SW480 (cell line): ENCODE data around the gene SIGLEC9.
A peak's percentile ranks its signal among the peaks of the same experiment; 100 is the strongest.

Experiments used
- DNase-seq: peaks from one replicate; pipeline ENCODE4 v3.0.0-alpha.2; 2016; ENCODE audit warnings: low spot score

SIGLEC9 gene

DNA sequence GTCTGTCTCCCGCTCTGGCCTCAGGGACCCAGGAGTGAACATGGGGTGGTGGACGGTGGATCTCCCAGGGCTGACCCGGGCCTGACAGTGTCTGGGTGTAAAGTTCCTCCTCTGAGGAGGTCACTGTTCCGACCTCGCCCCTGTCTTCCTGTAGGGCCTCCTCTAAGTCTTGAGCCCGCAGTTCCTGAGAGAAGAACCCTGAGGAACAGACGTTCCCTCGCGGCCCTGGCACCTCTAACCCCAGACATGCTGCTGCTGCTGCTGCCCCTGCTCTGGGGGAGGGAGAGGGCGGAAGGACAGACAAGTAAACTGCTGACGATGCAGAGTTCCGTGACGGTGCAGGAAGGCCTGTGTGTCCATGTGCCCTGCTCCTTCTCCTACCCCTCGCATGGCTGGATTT lies at the start of gene SIGLEC9:
Gene SIGLEC9 (plus strand): TSS at position 178 of the 400 bp plus-strand sequence. CDS start 69 bp downstream, at position 247.
- DNase-seq = no peak

DNA sequence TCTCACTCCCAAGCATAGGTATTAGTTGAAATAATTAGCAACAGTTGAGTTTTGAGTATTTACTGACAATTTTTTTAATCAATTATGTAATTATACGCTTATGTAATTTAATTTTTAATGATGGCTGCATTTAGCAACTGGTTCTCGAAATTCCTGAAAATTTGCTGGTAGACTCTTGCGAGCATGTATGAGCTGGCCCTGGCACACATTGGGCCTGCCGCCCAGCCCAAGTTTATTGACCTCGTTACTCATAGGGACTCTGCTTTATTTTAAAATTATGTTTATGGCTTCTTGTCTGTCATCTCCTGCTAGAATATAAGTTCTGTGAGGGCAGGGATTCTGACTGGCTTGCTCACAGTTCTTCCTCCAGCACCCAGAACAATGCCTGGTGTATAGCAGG lies 48.7 kb upstream of the SIGLEC9 start:
- no peak for DNase-seq

DNA sequence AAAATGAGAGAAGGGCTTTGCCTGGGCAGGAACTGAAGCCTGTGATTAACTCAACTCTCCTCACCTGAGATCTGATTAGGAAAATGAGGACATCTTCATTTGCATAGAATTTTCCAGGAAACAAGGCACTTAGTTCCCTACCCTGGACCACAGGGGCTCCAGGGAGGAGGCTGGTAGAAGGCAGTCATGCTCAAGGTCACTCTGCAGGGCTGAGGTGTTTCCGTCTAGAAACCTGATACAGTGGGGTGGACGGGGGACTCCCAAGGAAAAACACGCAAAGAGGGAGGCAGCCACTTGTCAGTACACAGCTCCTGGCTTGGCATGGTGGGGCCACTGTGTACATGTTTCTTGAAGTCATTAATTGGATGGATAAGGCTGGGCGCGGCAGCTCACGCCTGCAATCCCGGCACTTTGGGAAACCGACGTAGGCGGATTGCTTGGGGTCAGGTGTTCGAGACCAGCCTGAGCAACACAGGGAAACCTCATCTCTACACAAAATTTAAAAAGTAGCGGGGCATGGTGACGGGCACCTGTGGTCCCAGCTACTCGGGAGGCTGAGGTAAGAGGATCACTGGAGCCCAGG lies 48.0 kb upstream of the SIGLEC9 start:
- no peak for DNase-seq

DNA sequence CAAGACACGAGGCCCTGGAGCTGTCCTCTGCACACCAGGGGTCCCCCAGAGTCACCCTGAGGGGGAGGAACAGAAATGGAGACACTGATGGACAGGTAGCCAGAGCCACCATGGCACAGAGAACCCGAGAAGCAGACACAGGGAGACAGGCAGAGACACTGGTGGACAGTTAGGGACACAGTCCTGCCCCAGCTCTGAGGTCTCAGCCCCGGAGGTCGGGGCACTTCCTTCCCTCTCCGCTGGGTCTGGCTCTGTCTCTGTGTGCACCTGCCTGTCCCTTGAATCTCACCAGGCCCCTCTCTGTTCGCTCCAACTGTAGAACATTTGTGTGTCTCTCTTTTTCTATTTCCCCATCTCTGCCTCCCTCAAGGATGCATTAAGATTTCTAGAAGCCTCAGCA lies 46.6 kb upstream of the SIGLEC9 start:
- DNase-seq = no peak

DNA sequence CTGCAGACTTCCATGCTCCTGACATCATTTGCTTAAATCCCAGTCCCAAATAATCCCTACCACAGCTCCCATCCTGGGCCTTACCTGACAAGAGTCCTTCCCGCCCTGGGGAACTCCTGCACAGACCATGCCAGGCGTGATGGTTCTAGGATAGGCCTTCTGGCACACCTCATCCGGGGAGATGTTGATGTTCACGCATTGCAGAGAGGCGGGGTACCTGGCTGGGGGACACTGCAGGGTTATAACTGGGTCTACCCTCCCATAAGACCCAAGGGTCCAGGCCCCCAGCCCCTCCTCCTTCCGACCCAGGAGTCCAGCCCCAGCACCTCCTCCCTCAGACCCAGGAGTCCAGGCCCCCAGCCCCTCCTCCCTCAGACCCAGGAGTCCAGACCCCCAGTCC lies 46.0 kb upstream of the SIGLEC9 start:
- no peak for DNase-seq

DNA sequence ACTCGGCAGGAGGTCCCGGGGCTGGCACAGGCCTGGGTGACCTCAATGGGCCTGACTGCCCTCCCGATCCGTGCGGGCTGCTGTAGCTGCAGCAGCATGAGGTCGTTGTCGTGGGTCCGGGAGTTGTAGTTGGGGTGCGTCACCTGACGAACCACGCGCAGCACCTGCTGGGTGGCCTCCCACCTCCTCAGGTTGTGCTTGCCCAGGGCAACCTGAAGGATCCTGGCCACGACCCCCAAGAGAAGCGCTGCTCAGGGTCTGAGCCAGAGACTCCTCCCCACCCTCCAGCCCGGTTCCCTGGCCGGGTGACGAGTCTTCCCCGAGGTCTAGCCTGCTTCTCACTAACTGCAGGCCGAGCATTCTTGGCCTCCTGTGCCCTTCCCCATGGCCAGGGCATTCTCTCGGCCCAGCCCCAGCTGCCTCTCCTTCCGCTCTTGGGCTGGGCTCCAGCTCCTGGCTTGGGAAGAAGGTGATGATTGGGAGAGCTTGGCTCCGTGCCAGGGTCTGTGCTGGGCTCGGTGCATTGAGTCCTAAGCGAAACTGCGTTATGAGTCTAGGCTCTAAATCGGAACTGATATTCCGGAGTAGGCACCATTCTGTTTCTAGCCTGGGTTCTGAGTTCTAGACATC lies 45.1 kb upstream of the SIGLEC9 start:
- no peak for DNase-seq

DNA sequence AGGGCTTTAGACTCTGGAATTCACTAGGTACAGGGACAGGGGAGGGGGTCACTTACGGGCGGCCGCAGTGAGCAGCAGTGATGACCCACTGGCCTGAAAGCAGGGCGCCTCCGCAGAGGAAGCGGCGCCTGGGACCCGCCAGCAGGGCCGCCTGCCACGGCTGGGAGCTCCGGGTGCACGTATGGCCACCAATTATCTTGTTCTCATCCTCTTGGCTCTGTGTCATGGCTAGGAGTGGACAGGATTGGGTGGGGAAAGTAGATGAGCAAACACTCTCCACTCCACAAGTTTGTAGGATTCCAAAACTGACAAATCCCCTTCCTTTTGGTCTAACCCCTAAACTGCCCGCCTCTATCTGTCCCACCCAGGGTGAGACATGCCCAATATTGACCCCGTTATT lies 43.2 kb upstream of the SIGLEC9 start:
- no peak for DNase-seq

DNA sequence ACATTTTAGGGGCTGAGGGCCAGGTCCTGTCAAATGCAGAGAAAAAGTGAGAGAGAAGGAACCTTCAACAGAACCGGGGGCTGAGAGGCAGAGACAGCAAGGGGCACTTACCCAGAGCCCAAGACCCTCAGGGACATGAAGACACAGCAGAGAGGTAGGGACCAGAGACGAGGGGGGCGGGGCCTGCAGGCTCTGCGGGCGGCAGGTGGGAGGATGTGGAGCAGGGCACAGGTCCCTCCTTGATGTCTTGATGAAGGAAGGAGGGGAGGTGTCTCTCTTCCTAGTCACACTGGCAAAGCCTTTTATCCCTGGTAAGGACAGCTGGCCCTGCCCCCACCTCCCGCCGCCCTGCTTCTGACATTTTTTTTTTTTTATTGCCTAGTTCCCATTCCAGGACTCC lies 42.1 kb upstream of the SIGLEC9 start, which contains the start of gene KLK14:
Gene KLK14 (minus strand): TSS at position 277 of the 400 bp plus-strand sequence. CDS start 273 bp downstream, at position 4.
- no peak for DNase-seq

DNA sequence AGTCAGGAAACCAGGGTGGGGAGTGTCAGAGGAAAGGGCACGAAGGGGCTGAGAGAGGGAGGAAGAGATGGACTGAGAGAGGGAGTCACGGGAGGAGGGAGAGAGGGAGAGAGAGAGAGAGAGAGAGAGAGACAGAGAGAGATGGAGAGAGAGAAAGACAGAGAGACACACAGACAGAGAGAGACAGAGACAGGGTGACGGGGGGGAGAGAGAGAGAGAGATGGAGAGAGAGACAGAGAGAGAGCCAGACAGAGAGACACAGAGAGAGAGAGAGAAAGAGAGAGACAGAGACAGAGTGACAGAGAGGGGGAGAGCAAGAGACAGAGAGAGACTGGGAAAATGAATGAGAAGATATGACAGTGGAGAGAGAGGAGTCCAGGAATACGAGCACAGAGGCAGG lies 41.5 kb upstream of the SIGLEC9 start:
- DNase-seq = no peak

DNA sequence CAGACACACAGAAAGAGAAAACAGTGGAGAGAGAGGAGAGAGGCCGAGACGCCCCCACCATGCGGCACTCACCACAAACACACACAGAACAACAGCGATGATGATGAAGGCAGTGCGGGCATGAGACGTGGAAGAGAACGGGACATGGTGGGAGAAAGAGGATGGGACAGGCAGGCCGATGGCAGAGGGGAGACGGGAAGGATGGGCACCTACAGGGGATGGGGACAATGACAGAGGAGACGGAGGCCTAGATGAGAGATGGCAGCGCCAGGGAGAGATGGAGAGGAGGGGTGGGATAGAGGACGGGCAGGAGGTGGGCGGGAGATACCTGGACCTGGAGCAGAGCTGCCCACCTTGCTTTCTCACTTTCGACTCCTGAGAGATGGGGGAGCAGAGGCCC lies 40.9 kb upstream of the SIGLEC9 start:
- DNase-seq = no peak

DNA sequence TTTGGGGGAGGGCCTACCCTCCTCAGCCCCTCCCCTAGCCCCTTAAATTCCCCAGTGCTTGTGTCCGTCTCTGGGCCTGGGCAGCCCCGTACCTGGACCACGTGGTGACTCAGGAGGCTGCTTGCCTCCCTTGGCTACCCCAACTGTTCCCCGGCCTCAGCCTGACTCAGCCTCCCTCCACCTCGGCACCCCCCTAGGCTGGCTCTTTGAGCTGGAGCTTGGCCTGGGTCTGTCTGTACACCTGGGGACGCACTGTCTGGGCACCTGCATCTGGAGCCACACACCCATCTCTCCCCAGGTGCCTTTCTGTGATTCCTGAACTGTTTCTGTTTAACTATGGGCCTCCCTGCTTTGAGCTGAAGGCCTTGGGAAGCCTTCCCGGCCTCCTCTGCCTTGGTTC lies 40.2 kb upstream of the SIGLEC9 start:
- DNase-seq = no peak

DNA sequence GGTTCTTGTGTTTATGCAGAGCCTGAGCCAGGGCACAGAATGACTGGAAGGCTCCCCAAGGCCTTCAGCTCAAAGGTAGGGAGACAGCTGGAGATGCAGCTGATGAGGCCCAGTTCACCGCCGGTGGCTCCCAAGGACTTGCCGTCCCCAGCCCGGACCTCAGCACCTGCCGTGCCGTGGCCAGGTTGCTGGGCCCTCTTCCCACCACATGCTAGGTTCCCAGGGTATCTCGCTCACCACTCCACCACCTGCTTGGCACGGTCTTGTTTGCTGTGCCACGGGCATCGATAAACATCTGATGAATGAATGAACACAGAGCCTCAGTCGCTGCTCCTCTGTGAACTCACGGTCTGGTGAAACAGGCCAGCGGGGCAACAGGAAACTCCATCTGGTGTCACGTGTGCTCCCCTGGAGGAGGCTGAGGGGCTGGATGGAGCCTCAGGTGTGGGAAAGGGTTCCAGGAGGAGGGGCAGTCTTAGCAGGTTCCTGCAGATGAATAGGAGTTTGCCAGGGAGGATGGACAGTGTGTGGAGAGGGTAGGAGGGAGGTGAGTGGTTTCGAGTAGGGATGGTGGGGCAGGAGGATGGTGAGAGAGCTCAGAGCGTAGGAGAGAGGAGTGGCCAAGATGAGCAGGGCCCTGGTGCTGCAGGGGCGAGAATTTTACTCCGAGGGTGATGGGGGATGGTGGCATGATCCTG lies 38.4 kb upstream of the SIGLEC9 start:
- no peak for DNase-seq

DNA sequence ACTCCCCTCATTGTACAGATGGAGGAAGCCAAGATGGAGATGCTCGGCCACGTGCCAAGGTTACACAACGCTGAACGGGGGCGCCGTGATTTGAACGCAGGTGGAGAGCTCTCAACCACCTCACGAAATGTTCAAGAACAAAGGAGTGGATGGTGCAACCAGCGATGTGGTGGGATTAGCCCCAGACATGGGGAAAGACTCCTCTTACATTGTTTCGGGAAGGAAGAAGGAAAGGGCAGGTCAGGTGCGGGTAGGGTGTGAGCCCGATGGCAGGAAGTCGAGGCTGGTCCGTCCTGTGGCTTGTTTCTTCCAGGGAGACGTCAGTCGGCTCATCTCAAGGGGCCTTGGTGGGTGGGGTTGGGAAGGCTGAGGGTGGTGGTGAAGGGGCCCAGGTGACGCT lies 34.9 kb upstream of the SIGLEC9 start:
- no peak for DNase-seq

DNA sequence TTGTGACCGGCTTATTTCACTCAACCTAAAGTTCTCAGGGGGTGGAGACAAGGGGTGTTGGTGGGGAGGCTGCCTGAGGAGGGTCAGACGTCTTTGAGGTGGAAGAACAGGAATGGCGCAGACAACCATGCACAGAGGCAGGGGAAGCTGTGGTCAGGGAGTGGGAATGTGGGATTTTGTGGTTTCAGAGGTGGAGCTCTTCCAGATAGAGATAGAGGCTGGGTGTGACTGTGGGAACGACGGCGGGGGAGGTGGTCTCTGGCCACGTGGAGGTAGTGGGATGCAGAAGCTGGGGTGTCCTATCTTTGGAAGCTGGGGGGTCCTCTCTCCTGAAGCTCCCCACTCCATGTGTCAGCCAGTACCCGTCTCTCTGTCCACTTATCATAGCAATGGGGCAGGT lies 34.2 kb upstream of the SIGLEC9 start:
- peak; percentile 55 for DNase-seq

DNA sequence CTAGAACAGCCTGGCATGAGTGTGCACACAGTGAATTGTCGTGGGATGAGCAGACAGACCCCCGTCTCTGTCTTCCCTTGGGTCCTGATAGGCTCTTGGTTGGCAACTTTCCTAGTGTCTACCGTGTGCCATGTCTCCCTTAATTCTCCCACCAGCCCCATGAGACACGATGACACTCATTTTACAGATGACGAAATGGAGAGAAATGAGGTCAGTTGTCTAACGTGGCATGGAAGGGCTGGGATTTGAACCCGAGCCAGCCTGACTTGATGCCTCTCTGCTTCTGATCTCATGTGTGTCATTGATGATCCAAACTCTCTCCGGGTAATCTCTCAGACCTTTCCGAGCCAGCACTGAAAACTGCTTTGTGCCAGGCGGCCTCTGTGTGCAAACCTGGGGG lies 33.6 kb upstream of the SIGLEC9 start:
- no peak for DNase-seq

DNA sequence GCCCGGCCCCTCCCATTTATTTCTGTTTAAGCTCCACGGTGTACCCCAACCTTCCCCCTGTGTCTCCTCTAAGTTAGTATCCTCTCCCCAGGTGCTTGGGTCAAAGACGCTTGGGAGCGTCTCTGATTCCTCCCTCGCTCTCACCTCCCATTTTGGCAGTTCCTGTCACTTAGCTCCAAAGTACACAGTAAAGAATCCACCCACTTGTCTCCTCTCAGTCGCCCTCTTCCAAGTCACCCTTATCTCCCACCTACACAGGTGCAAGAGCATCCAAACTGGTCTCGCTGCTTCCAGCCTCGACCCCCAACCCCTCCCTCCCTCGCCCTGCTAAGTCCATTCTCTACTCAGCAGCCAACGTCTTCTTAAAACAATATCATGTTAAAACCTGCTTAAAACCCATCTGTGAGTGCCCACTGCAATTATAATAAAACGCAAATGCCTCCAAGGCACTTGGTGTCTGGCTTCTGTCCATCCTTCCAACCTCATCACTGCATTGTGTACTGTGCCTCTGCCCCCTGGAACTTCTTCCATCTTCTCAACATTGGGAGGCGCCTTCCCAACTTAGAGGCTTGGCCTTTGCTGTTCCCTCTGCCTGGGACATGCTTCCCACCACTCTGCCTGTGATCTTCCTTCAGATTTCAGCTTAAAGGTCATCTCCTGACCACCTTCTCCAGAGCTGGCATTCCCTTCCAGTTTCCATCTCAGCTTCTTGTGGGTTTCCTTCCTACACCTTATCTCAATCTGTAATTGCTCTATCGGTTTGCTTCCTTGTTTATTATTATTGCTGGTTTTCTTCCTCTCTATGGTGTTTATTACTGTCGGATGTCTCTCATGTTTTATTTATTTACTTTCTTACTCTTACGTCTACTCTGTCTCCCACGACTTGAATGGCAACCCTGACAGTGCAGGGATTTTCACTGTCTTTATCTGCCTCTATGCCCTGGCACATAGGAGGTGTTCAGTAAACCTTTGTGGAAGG lies 32.5 kb upstream of the SIGLEC9 start:
- no peak for DNase-seq

DNA sequence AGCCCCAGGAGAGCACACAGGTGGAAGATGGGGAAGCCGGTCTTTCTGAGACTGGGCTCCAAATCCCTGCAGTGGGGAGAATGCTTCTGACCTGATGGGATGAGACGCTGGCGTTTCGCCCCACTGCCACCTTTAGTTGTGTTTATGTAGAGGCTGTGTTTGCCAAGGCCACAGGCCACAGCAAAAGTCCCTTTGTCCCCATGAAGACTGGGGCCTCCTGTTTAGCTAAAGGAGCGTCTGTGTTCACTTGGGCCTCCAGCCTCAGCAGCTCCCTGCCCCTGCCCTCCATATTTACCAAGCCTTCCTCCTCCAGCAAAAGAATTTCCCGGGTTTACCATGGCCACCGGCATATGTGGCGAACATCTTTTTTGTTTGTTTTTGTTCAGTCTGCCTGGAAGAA lies 31.6 kb upstream of the SIGLEC9 start:
- no peak for DNase-seq

DNA sequence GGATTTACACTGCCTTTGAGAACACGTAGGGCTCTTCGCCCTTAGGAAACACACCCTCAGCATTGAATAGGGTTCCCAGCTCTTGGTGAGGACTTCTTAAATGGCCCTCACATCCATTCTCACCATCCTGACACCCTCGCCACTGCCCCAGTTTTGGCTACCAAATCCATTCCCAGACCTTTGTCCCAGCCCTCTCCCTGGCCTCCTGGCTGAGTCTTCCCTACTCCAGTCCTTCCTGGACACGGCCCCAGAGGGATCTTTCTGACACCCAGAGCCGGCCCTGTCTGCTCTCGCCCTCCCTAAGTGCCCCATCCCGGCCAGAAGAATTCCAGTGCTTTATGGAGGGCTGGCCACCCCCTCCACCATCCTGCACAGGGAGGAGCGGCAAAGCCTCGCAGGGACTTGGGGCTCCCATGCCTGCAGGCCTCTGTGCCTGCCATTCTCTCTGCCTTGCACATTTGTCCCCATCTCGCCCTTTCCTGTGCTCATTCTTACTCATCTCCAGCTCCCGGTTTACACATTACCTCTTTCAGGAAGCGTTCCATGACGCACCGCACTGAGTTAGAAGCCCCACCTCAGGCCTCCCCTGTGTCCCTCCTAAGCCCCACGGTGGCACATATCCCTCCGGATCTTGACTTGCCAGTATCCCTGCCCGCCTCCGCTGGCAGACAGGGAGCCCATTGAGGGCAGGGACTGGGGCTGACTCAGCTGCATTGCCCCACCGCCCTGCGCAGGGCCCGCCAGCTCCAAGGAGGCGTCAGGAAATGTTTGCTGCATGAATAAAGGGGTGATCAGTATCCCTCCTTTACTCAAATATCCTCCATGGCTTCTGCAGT lies 31.0 kb upstream of the SIGLEC9 start:
- DNase-seq = no peak

DNA sequence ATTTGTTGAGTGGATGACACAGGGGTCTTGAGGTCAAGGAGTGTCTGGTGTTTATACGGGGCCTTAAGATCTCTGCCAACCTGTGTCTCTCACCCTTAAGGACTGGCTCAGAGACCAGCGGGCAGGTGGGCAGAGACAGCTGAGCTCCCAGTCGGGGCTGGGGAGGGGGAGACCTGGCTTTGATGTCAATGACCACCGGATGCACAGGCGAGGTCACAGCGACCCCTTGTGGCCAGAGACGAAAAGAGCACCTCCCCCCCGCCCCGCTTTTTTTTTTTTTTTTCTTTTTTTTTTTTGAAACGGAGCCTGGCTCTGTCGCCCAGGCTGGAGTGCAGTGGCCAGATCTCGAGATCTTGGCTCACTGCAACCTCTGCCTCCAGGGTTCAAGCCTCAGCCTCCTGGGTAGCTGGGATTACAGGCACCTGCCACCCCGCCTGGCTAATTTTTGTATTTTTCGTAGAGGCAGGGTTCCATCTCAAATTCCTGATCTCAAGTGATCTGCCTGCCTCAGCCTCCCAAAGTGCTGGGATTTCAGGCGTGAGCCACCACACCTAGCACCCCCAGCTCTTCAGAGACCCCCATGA lies 29.9 kb upstream of the SIGLEC9 start:
- DNase-seq = no peak

DNA sequence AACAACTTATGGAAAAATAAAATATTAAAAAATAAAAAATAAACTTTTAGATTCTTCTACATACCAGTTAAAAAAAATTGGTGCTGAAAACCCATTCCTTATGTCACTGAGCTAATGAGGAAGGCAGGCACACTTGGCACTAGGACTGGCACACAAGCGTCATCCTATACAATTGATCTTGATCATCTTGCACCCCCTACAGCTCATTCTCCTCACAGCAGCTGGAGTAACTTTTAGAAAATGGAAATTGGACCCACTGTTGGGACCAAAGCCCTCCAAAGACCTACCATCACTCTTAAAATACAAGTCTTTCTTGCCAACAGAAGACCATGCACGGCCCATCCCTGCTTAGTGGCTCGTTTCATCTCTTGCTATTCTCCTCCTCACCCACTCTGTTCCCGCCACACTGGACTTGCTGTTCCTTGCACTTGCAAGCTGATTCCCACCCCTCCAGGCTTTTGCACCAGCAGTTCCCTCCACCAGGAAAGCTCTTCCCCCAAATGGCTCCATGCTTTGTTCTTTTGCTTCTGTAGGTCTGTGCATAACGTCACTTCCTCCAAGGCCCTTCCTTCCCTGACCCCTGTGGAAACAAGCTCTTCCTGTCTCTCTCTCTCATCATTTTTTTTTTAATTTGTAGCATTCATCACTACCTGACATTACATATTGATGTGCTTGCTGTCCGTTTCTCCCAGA lies 28.1 kb upstream of the SIGLEC9 start:
- DNase-seq = peak; percentile 41
